Transverse colon (tissue), 4 donors: ENCODE data around the gene LDLRAD4.

Experiments used
- EP300 ChIP-seq: sonication (generic); formaldehyde crosslinking; IDR thresholded peaks from one replicate; pipeline ENCODE4 v1.6.1; 2017; ENCODE audit warnings: antibody characterized with exemption, low read depth
- POLR2A ChIP-seq: fragments of 450-650 bp; IDR thresholded peaks from one replicate; pipeline ENCODE4 v1.6.1; 2016; ENCODE audit warnings: antibody characterized with exemption, mild to moderate bottlenecking, moderate library complexity
- POLR2AphosphoS5 ChIP-seq, 3 donors: sonication (generic); formaldehyde crosslinking; IDR thresholded peaks; one replicate each; pipeline ENCODE4 v1.6.1; 2016; ENCODE audit warnings: antibody characterized with exemption in 3 of 3
- TF ChIP-seq, protein P1 (sequence below), 5 experiments: fragments of 200-600 bp in 3 of 5; fragments of 450-650 bp in 2 of 5; sonication (generic) in 3 of 5; IDR thresholded peaks; 1 replicate in 2 of 5; 2 replicates in 3 of 5; pipeline ENCODE4 v1.5.1; 2016 to 2017; ENCODE audit warnings: antibody characterized with exemption in 5 of 5, inconsistent platforms in 3 of 5, mild to moderate bottlenecking in 2 of 5, moderate library complexity in 1 of 5

GRCh38 chr18:13585379-13586153 is 367.0 kb downstream of the LDLRAD4 start:
- TF ChIP-seq, protein P1, sequence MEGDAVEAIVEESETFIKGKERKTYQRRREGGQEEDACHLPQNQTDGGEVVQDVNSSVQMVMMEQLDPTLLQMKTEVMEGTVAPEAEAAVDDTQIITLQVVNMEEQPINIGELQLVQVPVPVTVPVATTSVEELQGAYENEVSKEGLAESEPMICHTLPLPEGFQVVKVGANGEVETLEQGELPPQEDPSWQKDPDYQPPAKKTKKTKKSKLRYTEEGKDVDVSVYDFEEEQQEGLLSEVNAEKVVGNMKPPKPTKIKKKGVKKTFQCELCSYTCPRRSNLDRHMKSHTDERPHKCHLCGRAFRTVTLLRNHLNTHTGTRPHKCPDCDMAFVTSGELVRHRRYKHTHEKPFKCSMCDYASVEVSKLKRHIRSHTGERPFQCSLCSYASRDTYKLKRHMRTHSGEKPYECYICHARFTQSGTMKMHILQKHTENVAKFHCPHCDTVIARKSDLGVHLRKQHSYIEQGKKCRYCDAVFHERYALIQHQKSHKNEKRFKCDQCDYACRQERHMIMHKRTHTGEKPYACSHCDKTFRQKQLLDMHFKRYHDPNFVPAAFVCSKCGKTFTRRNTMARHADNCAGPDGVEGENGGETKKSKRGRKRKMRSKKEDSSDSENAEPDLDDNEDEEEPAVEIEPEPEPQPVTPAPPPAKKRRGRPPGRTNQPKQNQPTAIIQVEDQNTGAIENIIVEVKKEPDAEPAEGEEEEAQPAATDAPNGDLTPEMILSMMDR (IDR thresholded peaks at IDR 0.05): no peak
- TF ChIP-seq POLR2A (no peak), POLR2AphosphoS5 (IDR thresholded peaks at IDR 0.05) (no peak), EP300 (no peak)
